K562 (cell line): ENCODE results near the gene EVL. TPM values are rescaled to one million over a fixed set of nuclear protein-coding genes. Genes with fewer than 3 reads are reported as not detected.

Experiments used
- BCL6 ChIP-seq: fragments of 250-450 bp; sonication (Bioruptor Pico); IDR thresholded peaks from 2 replicates; pipeline ENCODE4 v1.4.0; 2020
- CTCF ChIP-seq, 3 experiments: IDR thresholded peaks in 2 of 3; conservative IDR thresholded peaks in 1 of 3; 2 replicates each; pipeline ENCODE4 v1.5.1; 2011 to 2012; ENCODE audit warnings: low read length in 3 of 3, mild to moderate bottlenecking in 3 of 3, control low read depth in 2 of 3, improper control_type of control experiment in 1 of 3, inconsistent platforms in 1 of 3, low read depth in 1 of 3, mixed read lengths in 1 of 3, moderate library complexity in 1 of 3; ENCODE audit not compliant: insufficient read depth in 2 of 3
- ELF2 ChIP-seq: fragments of 250-450 bp; sonication (Bioruptor Pico); IDR thresholded peaks from 2 replicates; pipeline ENCODE4 v1.5.0; 2021; ENCODE audit warnings: mild to moderate bottlenecking
- HDAC1 ChIP-seq, 2 experiments: fragments of 450-650 bp; IDR thresholded peaks; 2 replicates each; pipeline ENCODE4 v1.6.1; 2016 to 2017; ENCODE audit warnings: inconsistent platforms in 1 of 2, mild to moderate bottlenecking in 1 of 2, moderate library complexity in 1 of 2
- KDM1A ChIP-seq, 2 experiments: fragments of 450-650 bp; IDR thresholded peaks; 2 replicates each; pipeline ENCODE4 v1.6.1; 2016; ENCODE audit warnings: mild to moderate bottlenecking in 2 of 2
- LCOR ChIP-seq: sonication (generic); formaldehyde crosslinking; IDR thresholded peaks from 2 replicates; pipeline ENCODE4 v1.8.0; 2022; ENCODE audit warnings: mild to moderate bottlenecking, missing genetic modification reagents
- MAFG ChIP-seq: fragments of 450-650 bp; conservative IDR thresholded peaks from 2 replicates; pipeline ENCODE4 v1.6.1; 2016; ENCODE audit warnings: missing genetic modification characterization, missing compliant biosample characterization
- NCOA6 ChIP-seq: fragments of 450-650 bp; IDR thresholded peaks from 2 replicates; pipeline ENCODE4 v1.6.1; 2017; ENCODE audit warnings: mild to moderate bottlenecking
- NKRF ChIP-seq: fragments of 450-650 bp; IDR thresholded peaks from 2 replicates; pipeline ENCODE4 v1.6.1; 2016; ENCODE audit warnings: borderline replicate concordance
- RAD21 ChIP-seq, 2 experiments: fragments of 250-450 bp in 1 of 2; fragments of 450-650 bp in 1 of 2; sonication (Bioruptor Pico) in 1 of 2; formaldehyde crosslinking in 1 of 2; IDR thresholded peaks in 1 of 2; conservative IDR thresholded peaks in 1 of 2; 2 replicates each; pipeline versions ENCODE4 v1.4.0 to v1.8.0; 2020 to 2022; ENCODE audit warnings: mild to moderate bottlenecking in 2 of 2, moderate library complexity in 1 of 2
- RAD51 ChIP-seq: fragments of 450-650 bp; IDR thresholded peaks from 2 replicates; pipeline ENCODE4 v1.7.1; 2016; ENCODE audit warnings: low read depth, mild to moderate bottlenecking, borderline replicate concordance
- SMARCE1 ChIP-seq: fragments of 450-650 bp; IDR thresholded peaks from 2 replicates; pipeline ENCODE4 v1.7.1; 2016; ENCODE audit warnings: mild to moderate bottlenecking
- SMC3 ChIP-seq: conservative IDR thresholded peaks from 2 replicates; pipeline ENCODE4 v1.6.1; 2011; ENCODE audit warnings: low read depth, low read length, improper control_type of control experiment; ENCODE audit not compliant: insufficient read depth
- SNRNP70 ChIP-seq: fragments of 200-400 bp; formaldehyde crosslinking; optimal IDR thresholded peaks from 2 replicates; pipeline ENCODE3; 2017; ENCODE audit warnings: low read depth, low read length
- SRSF9 ChIP-seq: fragments of 200-400 bp; formaldehyde crosslinking; IDR thresholded peaks from 2 replicates; pipeline ENCODE4 v1.6.1; 2017; ENCODE audit warnings: low read depth, low read length, borderline replicate concordance
- STAG1 ChIP-seq: sonication (generic); formaldehyde crosslinking; IDR thresholded peaks from 2 replicates; pipeline ENCODE4 v1.5.0; 2020; ENCODE audit warnings: missing genetic modification reagents, borderline replicate concordance
- STAT6 ChIP-seq: sonication (generic); formaldehyde crosslinking; IDR thresholded peaks from 2 replicates; pipeline ENCODE4 v1.8.1; 2023; ENCODE audit warnings: mild to moderate bottlenecking, missing genetic modification reagents
- USF1 ChIP-seq: sonication (generic); formaldehyde crosslinking; IDR thresholded peaks from 2 replicates; pipeline ENCODE4 v1.9.0; 2022; ENCODE audit warnings: mild to moderate bottlenecking, missing genetic modification reagents
- ZFPM2 ChIP-seq: fragments of 250-450 bp; sonication (Bioruptor Pico); IDR thresholded peaks from 2 replicates; pipeline ENCODE4 v1.5.1; 2022; ENCODE audit warnings: mild to moderate bottlenecking
- ZNF316 ChIP-seq: fragments of 450-650 bp; IDR thresholded peaks from 2 replicates; pipeline ENCODE4 v1.6.1; 2016
- ZNF583 ChIP-seq: fragments of 250-450 bp; sonication (Bioruptor Pico); IDR thresholded peaks from 2 replicates; pipeline ENCODE4 v1.4.0; 2020
- ZNF586 ChIP-seq: fragments of 450-650 bp; formaldehyde crosslinking; conservative IDR thresholded peaks from 2 replicates; pipeline ENCODE4 v1.4.0; 2020; ENCODE audit warnings: mild to moderate bottlenecking, moderate library complexity
- ZNF699 ChIP-seq: fragments of 250-450 bp; sonication (Bioruptor Pico); IDR thresholded peaks from 2 replicates; pipeline ENCODE4 v1.8.0; 2021; ENCODE audit warnings: mild to moderate bottlenecking, moderate library complexity; ENCODE audit not compliant: insufficient replicate concordance
- polyA plus RNA-seq, 8 experiments: library from polyadenylated mRNA; depleted of rRNA in 4 of 8; stranded (reverse) in 5 of 8; unstranded in 3 of 8; fragments of >200 nt; fragmentation: Nextera tagmentation in 2 of 8; fragmentation: Illumina TruSeq in 1 of 8; extraction: Ambion mirVana in 2 of 8; extraction: Trizol in 1 of 8; gene quantifications; 2 replicates each; pipeline versions ENCODE4 v1.2.1 to v1.2.3, GENCODE V29; 2011 to 2014; ENCODE audit warnings: inconsistent platforms in 1 of 8, missing spikeins in 1 of 8
- total RNA-seq, 7 experiments: library from RNA; depleted of rRNA in 6 of 7; stranded (reverse); fragments of >200 nt in 6 of 7; fragmentation: Illumina TruSeq in 2 of 7; extraction: Trizol in 2 of 7; gene quantifications; 2 replicates each; pipeline versions ENCODE4 v1.2.1 to v1.2.3, GENCODE V29; 2011 to 2021; ENCODE audit warnings: low replicate concordance in 1 of 7

The EVL gene
- total and polyA plus RNA-seq, 9 of the 15 experiments (the other 6 are each of a cell fraction or from before 2014, with no cell fraction given), result 2.9 to 43.4 (median 23.9) TPM

- TF ChIP-seq SRSF9 (no peak), CTCF (IDR thresholded peaks at IDR 0.05 in 2 of 3, conservative IDR thresholded peaks at IDR 0.05 in 1 of 3; ENCODE audit: insufficient read depth in 2 of 3, low read depth in 1 of 3, low read length in 3 of 3) (peak; percentile 59 to 74 (median 74); a peak in 5 of 6 replicates), HDAC1 (IDR thresholded peaks at IDR 0.05) (no peak), NCOA6 (no peak), ZFPM2 (no peak), ZNF583 (CRISPR knock-in tag) (no peak), ELF2 (CRISPR knock-in tag) (0 out of 2 replicates have a peak, but pooled peaks have one; percentile 34), MAFG (tag) (no peak), SNRNP70 (no peak), USF1 (CRISPR knock-in tag) (no peak), RAD21 (CRISPR knock-in tag; conservative IDR thresholded peaks at IDR 0.05 in 1 of 2, IDR thresholded peaks at IDR 0.05 in 1 of 2) (peak; percentile 52 to 65), ZNF586 (CRISPR knock-in tag) (no peak), KDM1A (IDR thresholded peaks at IDR 0.05) (peak; percentile 56 to 71; a peak in 3 of 4 replicates), BCL6 (CRISPR knock-in tag) (no peak), ZNF316 (peak; percentile 64), STAG1 (CRISPR knock-in tag) (no peak; the same call in 1 of the 2 replicates), LCOR (CRISPR knock-in tag) (no peak), ZNF699 (CRISPR knock-in tag) (no peak), NKRF (no peak), SMARCE1 (0 out of 2 replicates have a peak, but pooled peaks have one; percentile 20), RAD51 (no peak), SMC3 (peak; percentile 36; the same call in 1 of the 2 replicates), STAT6 (CRISPR knock-in tag) (no peak)
Measured at GRCh38 chr14:100072783-100073346, 7.6 kb downstream of the EVL start (continued).
